Activated CD4-positive, alpha-beta T cell treated with anti-CD3 and anti-CD28 coated beads, Interleukin-2, amount 10 ng/mL, durations not matched to agents 24 days and 14 days (primary cell): ENCODE data around the gene PTPN14. TPM values are rescaled to one million over a fixed set of nuclear protein-coding genes. Genes with fewer than 3 reads are reported as not detected.
"Not testable (repeated sequence)": the region's sequence is repeated elsewhere in the genome, so short reads cannot be mapped to it uniquely, and the experiment has no call there.

Experiments
- DNase-seq: peaks from one replicate; pipeline ENCODE4 v3.0.0; 2022
- H3K27ac Mint-ChIP-seq: one replicate; pipeline ENCODE4 v1.8.0; 2022; ENCODE audit warnings: mild to moderate bottlenecking, mixed read lengths
- H3K27me3 Mint-ChIP-seq: one replicate; pipeline ENCODE4 v1.8.0; 2022; ENCODE audit warnings: mixed read lengths
- H3K36me3 Mint-ChIP-seq: one replicate; pipeline ENCODE4 v1.8.0; 2022; ENCODE audit warnings: low read depth, mild to moderate bottlenecking, mixed read lengths
- H3K4me1 Mint-ChIP-seq: one replicate; pipeline ENCODE4 v1.8.0; 2021; ENCODE audit warnings: mixed read lengths
- H3K4me3 Mint-ChIP-seq: one replicate; pipeline ENCODE4 v1.8.0; 2022; ENCODE audit warnings: mild to moderate bottlenecking, moderate library complexity, mixed read lengths
- H3K9me3 Mint-ChIP-seq: one replicate; pipeline ENCODE4 v1.8.0; 2021; ENCODE audit warnings: mixed read lengths
- intact Hi-C: fragments of 100-400 bp; cut with micrococcal nuclease; formaldehyde crosslinking; loops from one replicate; pipeline ENCODE4 v1.15.1; 2023
- total RNA-seq: library from RNA; stranded (reverse); gene quantifications from 2 replicates; pipeline ENCODE4 v1.2.3, GENCODE V29; 2022

The PTPN14 gene
- total RNA-seq, 1 donor from 2014 or later, result 29.7 TPM

- no peak for DNase-seq
- intact Hi-C loops, result no loop called here
- Mint-ChIP-seq H3K27ac (no peak overlapping the region), H3K4me1 (peaks cover 3% of the 10 kb centered on the region), H3K36me3 (peaks cover 8% of the 10 kb centered on the region), H3K9me3 (peaks cover 17% of the 10 kb centered on the region), H3K4me3 (no peak overlapping the region), H3K27me3 (peaks cover 2% of the 10 kb centered on the region)
These were observed 27.8 kb upstream of the PTPN14 start for GRCh38 chr1:214579183-214579582.

GRCh38 chr1:214576120-214576519, 24.7 kb upstream of the PTPN14 start:
- H3K27me3 Mint-ChIP-seq, H3K36me3 Mint-ChIP-seq, intact Hi-C loops, H3K4me1 Mint-ChIP-seq, H3K27ac Mint-ChIP-seq, DNase-seq, H3K4me3 Mint-ChIP-seq: not testable (repeated sequence)
- peaks cover 17% of the 10 kb centered on the region for H3K9me3 Mint-ChIP-seq

- intact Hi-C loops, result no loop called here
- H3K4me1 Mint-ChIP-seq, result no peaks in the 10 kb centered on the region
- no peak overlapping the region for H3K4me3 Mint-ChIP-seq
- peaks cover 8% of the 10 kb centered on the region for H3K36me3 Mint-ChIP-seq
- H3K27me3 Mint-ChIP-seq, result peaks cover 5% of the 10 kb centered on the region
- H3K9me3 Mint-ChIP-seq, result peaks cover 17% of the 10 kb centered on the region
- no peak for DNase-seq
- H3K27ac Mint-ChIP-seq, result no peak overlapping the region
These were observed 23.4 kb upstream of the PTPN14 start for GRCh38 chr1:214574598-214575411.

GRCh38 chr1:214573386-214574318, 22.2 kb upstream of the PTPN14 start:
- H3K4me3 Mint-ChIP-seq, result no peak overlapping the region
- H3K27ac Mint-ChIP-seq, result no peak overlapping the region
- peaks cover 17% of the 10 kb centered on the region for H3K9me3 Mint-ChIP-seq
- intact Hi-C loops, result no loop called here
- peaks cover 6% of the 10 kb centered on the region for H3K4me1 Mint-ChIP-seq
- H3K36me3 Mint-ChIP-seq, result peaks cover 8% of the 10 kb centered on the region
- no peak for DNase-seq
- H3K27me3 Mint-ChIP-seq, result peaks cover 5% of the 10 kb centered on the region

- Mint-ChIP-seq H3K4me1 (peaks cover 7% of the 10 kb centered on the region), H3K9me3 (peaks cover 12% of the 10 kb centered on the region), H3K4me3 (no peak overlapping the region), H3K27ac (no peak overlapping the region), H3K36me3 (peaks cover 6% of the 10 kb centered on the region), H3K27me3 (peaks cover 5% of the 10 kb centered on the region)
- no peak for DNase-seq
- intact Hi-C loops, result no loop called here
These were observed 19.9 kb upstream of the PTPN14 start for GRCh38 chr1:214571281-214571680.

- Mint-ChIP-seq H3K36me3 (no peaks in the 10 kb centered on the region), H3K9me3 (peaks cover 6% of the 10 kb centered on the region), H3K27ac (no peak overlapping the region), H3K4me1 (peaks cover 7% of the 10 kb centered on the region), H3K4me3 (no peak overlapping the region), H3K27me3 (peaks cover 5% of the 10 kb centered on the region)
- intact Hi-C loops, result no loop called here
- no peak for DNase-seq
These were observed 19.0 kb upstream of the PTPN14 start for GRCh38 chr1:214570442-214570841.

- Mint-ChIP-seq H3K27me3 (peaks cover 5% of the 10 kb centered on the region), H3K4me1 (peaks cover 7% of the 10 kb centered on the region), H3K36me3 (no peaks in the 10 kb centered on the region), H3K4me3 (no peak overlapping the region), H3K9me3 (peaks cover under 1% of the 10 kb centered on the region), H3K27ac (no peak overlapping the region)
- DNase-seq, result no peak
- intact Hi-C loops, result loop anchor here (5.0 kb wide), 1 partner anchor 117 kb away; no protein-coding TSS in a partner anchor
These were observed 18.1 kb upstream of the PTPN14 start for GRCh38 chr1:214569357-214570004.

GRCh38 chr1:214568328-214568727, 16.9 kb upstream of the PTPN14 start:
- DNase-seq, result no peak
- Mint-ChIP-seq H3K9me3 (no peaks in the 10 kb centered on the region), H3K27ac (no peak overlapping the region), H3K27me3 (peaks cover 7% of the 10 kb centered on the region), H3K4me3 (no peak overlapping the region), H3K36me3 (no peaks in the 10 kb centered on the region), H3K4me1 (peaks cover 7% of the 10 kb centered on the region)
- intact Hi-C loops, result loop anchor here (5.0 kb wide), 1 partner anchor 116 kb away; no protein-coding TSS in a partner anchor

GRCh38 chr1:214567481-214567980, 16.1 kb upstream of the PTPN14 start:
- H3K4me1 Mint-ChIP-seq, result peaks cover 7% of the 10 kb centered on the region
- H3K36me3 Mint-ChIP-seq, result no peaks in the 10 kb centered on the region
- no peak for DNase-seq
- no peaks in the 10 kb centered on the region for H3K9me3 Mint-ChIP-seq
- peaks cover 6% of the 10 kb centered on the region for H3K27me3 Mint-ChIP-seq
- H3K4me3 Mint-ChIP-seq, result no peak overlapping the region
- no peak overlapping the region for H3K27ac Mint-ChIP-seq
- intact Hi-C loops, result loop anchor here (2.0 to 5.0 kb wide), 2 partner anchors 17 to 115 kb away; partner anchors contain the start of gene PTPN14

GRCh38 chr1:214566158-214567104, 15.0 kb upstream of the PTPN14 start:
- Mint-ChIP-seq H3K27me3 (peaks cover 9% of the 10 kb centered on the region), H3K36me3 (no peaks in the 10 kb centered on the region), H3K4me3 (no peak overlapping the region), H3K27ac (peak overlapping the region; percentile 45), H3K4me1 (peaks cover 7% of the 10 kb centered on the region), H3K9me3 (no peaks in the 10 kb centered on the region)
- intact Hi-C loops, result loop anchor here (2.0 to 5.0 kb wide), 2 partner anchors 16 to 114 kb away; partner anchors contain the start of gene PTPN14
- DNase-seq, result no peak

GRCh38 chr1:214565310-214565709, 13.9 kb upstream of the PTPN14 start:
- DNase-seq, result no peak
- Mint-ChIP-seq H3K27ac (no peak overlapping the region), H3K4me3 (no peak overlapping the region), H3K9me3 (no peaks in the 10 kb centered on the region), H3K36me3 (no peaks in the 10 kb centered on the region), H3K27me3 (peaks cover 14% of the 10 kb centered on the region), H3K4me1 (peaks cover 7% of the 10 kb centered on the region)
- intact Hi-C loops, result loop anchor here (5.0 kb wide), 1 partner anchor 113 kb away; no protein-coding TSS in a partner anchor

GRCh38 chr1:214563881-214564280, 12.5 kb upstream of the PTPN14 start:
- H3K9me3 Mint-ChIP-seq, result no peaks in the 10 kb centered on the region
- peaks cover 20% of the 10 kb centered on the region for H3K27me3 Mint-ChIP-seq
- H3K27ac Mint-ChIP-seq, result no peak overlapping the region
- no peak overlapping the region for H3K4me3 Mint-ChIP-seq
- intact Hi-C loops, result no loop called here
- no peaks in the 10 kb centered on the region for H3K36me3 Mint-ChIP-seq
- H3K4me1 Mint-ChIP-seq, result peaks cover 1% of the 10 kb centered on the region
- DNase-seq, result no peak
